Fibroblast of pulmonary artery (primary cell): ENCODE measurements around the gene GPR82.
"Not testable (repeated sequence)": the region's sequence is repeated elsewhere in the genome, so short reads cannot be mapped to it uniquely, and the experiment has no call there.

Source experiments
- DNase-seq: peaks from one replicate; pipeline ENCODE4 v3.0.0-alpha.2; 2010; ENCODE audit warnings: low read depth
- H3K4me3 ChIP-seq: replicated peaks from 2 replicates; pipeline ENCODE4 v1.5.1; 2011; ENCODE audit warnings: low read depth, mild to moderate bottlenecking, control low read depth, low read length, moderate library complexity
- TF ChIP-seq, protein P1 (sequence below): IDR thresholded peaks from 2 replicates; pipeline ENCODE4 v1.5.1; 2011; ENCODE audit warnings: mild to moderate bottlenecking, control low read depth, low read length, inconsistent platforms; ENCODE audit errors: missing control alignments

The GPR82 gene, protein sequence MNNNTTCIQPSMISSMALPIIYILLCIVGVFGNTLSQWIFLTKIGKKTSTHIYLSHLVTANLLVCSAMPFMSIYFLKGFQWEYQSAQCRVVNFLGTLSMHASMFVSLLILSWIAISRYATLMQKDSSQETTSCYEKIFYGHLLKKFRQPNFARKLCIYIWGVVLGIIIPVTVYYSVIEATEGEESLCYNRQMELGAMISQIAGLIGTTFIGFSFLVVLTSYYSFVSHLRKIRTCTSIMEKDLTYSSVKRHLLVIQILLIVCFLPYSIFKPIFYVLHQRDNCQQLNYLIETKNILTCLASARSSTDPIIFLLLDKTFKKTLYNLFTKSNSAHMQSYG

DNA sequence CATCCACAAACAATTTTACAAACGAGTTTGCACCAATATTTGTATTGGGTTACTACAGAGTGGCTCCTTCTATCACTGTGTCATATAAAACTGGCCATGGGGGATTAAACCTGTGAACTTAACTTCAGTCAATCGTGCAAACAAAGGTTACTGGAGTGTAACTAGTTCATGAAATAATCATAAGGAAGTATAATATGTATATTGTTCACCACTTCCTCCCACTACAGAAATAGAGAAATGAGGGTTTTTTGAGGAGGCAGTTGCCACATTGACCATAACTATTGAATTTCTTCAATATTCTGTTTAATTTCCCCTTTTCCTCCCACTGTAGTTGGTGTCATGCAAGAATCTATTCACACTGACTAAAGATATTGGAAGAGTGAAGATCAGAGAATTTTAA lies at the start of gene GPR82:
Gene GPR82, plus strand, starts transcription at position 356 of the 400 bp plus-strand sequence. CDS start 2,846 bp downstream, outside the sequence.
- DNase-seq, result no peak
- TF ChIP-seq, protein P1, sequence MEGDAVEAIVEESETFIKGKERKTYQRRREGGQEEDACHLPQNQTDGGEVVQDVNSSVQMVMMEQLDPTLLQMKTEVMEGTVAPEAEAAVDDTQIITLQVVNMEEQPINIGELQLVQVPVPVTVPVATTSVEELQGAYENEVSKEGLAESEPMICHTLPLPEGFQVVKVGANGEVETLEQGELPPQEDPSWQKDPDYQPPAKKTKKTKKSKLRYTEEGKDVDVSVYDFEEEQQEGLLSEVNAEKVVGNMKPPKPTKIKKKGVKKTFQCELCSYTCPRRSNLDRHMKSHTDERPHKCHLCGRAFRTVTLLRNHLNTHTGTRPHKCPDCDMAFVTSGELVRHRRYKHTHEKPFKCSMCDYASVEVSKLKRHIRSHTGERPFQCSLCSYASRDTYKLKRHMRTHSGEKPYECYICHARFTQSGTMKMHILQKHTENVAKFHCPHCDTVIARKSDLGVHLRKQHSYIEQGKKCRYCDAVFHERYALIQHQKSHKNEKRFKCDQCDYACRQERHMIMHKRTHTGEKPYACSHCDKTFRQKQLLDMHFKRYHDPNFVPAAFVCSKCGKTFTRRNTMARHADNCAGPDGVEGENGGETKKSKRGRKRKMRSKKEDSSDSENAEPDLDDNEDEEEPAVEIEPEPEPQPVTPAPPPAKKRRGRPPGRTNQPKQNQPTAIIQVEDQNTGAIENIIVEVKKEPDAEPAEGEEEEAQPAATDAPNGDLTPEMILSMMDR, result no peak
- H3K4me3 ChIP-seq, result no peak within 1 kb of the TSS

DNA sequence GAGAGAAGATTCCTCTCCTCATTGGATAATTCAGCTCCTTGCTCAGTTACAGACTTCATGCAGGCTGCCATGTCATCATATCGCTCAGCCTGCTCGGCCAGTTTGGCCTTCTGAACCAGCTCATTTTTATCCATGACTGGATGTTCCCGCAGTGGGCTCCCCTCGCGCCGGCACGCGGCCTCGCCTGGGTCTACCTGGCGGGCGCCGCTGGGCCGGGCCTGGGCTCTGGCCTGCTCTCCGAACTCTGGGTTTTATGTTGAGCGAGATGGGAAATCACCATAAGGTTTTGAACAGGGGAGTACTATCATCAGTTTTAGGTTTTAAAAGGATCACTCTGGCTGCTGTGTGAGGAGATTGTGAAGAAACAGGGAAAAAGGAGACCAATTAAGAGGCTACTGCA lies 47.6 kb upstream of the GPR82 start:
- not testable (repeated sequence) for DNase-seq, H3K4me3 ChIP-seq

DNA sequence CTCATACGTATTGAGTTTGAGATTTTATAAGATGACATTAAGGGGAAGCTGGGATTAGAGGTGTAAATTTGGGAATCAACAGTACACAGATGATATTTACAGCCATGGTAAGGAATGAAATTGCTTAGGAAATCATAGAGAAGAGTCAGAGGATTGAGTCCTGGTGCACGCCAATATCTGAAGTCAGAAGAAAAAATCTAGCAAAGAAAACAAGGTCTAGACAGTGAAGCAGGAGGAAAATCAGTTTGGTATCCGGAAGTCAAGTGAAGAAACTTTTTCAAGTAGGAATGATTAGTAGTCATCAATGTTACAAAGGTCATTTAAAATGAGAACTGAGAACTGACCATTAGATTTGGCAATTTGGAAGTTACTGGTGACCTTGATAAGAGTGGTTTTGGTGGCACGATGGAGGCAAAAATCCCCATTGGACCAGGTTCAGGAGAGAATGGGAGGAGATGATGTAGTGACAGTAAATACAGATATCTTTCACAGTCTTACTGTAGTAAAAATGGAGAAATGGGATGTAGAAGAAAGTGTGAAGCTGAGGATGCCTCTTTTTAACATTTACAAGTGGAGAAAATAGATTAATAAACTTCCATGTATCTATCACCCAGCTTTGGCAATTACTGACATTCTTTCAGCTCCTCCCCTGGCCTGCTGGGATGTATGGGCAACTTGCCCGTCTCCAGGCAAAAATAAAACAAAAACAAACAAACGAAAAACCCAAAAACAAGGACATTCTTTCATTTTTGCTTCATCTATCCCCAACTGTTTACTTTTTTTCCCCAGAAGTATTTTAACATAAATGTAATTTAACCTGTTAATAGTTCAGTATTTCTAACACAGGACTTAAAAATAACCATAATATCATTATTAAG lies 46.6 kb upstream of the GPR82 start:
- DNase-seq, result peak; percentile 33
- TF ChIP-seq, protein P1, result no peak
- H3K4me3 ChIP-seq, result no peak overlapping the region

DNA sequence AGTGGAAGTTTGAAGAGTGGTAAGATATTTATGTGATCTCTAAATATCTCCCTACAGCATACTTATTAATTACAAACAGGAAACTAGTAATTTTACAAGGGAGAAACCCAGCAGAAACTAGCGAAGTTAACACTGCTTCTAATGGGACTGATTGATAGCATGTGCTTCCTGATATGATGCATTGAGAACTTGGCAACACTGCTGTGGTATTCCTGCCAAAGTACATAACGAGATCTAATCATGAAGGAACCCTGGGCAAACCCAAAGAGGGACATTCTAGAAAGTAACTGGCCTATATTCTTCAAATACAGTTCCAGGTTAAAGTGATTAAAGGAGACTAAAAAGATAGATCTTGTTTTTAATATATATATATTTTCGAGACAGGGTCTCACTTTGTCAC lies 39.8 kb upstream of the GPR82 start:
- H3K4me3 ChIP-seq, result no peak overlapping the region
- TF ChIP-seq, protein P1, result no peak
- no peak for DNase-seq

DNA sequence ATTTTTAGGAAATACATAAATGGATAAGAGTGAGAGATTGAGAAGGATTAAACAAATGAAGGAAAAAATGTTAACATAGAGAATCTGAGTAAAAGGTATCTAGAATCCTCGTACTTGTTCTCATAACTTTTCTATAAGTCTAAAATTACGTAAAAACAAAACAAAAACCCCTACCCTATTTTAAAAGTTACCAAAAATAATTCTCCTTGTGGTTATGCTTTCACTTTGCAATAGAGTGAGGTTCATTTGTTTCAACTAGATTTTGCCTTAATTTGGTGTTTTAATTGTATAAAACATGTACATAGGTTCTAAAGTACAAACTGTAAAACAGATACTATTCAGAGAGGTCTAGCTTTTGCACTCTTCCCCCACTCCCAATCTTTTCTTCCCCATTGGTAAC lies 39.0 kb upstream of the GPR82 start:
- no peak overlapping the region for H3K4me3 ChIP-seq
- no peak for DNase-seq
- TF ChIP-seq, protein P1, result no peak

DNA sequence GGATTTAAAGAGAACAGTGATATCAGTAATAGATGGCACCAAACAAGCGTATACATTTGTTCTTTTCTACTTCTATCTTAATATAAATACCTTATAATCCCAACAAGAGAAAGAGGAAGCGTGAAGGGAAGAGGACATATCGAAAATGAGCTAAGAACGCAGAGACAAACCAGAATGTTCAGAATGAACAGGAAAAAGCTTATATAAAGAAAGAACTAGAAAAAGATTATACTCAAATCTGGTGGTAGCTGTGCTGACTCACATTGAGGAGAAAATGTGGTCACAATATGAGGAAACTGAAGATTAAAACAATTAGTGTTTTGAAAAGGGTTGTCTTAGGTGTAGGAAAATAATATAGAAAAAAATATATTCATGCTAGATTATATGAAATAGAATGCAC lies 37.2 kb upstream of the GPR82 start:
- H3K4me3 ChIP-seq, result no peak overlapping the region
- TF ChIP-seq, protein P1, result no peak
- no peak for DNase-seq

DNA sequence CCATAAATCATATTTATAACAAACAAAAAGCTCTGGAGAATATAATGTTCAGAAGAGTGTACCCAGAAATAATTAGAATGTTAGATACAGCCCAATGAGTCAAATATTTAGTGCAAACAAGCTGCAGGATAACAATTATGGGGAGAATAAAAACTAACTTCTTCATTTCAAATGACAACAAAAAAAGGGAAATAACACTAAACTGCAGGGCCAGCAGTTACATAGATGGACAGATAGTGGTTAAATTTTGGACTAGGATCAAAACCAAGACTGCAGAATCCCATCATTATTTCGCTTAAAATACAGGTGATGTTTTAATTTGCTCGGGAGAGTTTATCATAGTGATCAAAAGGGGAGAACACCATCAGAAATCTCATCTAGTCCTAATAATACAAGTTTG lies 35.8 kb upstream of the GPR82 start:
- TF ChIP-seq, protein P1, result no peak
- no peak overlapping the region for H3K4me3 ChIP-seq
- DNase-seq, result no peak
